ENCODE measurements around the gene HSD17B12. TPM values are rescaled to one million over a fixed set of nuclear protein-coding genes. Genes with fewer than 3 reads are reported as not detected.
A peak's percentile ranks its signal among the peaks of the same experiment; 100 is the strongest.

HSD17B12 gene
- total and polyA plus RNA-seq, 11 donors = 40.5 to 114 (median 70.0) TPM

GRCh38 chr11:43694477-43694876 lies 13.9 kb downstream of the HSD17B12 start:
- 92 to 96% (median 94%) methylated on average over 2 of the region's 2 CpGs for WGBS, 4 donors
- Histone ChIP-seq H3K36me3 (no peaks in the 10 kb centered on the region), H3K4me1 (peaks cover 0 to 46% (median 16%) of the 10 kb centered on the region in 12 donors), H3K27ac (no peak overlapping the region), H3K27me3 (no peaks in the 10 kb centered on the region), H3K4me3 (no peak overlapping the region), H3K9me3 (no peaks in the 10 kb centered on the region)
- intact Hi-C loops (cut with DNase I) = no loop called here
- no peak for ATAC-seq
- no peak for DNase-seq
- TF ChIP-seq POLR2A (IDR thresholded peaks at IDR 0.05) (no peak), CTCF (IDR thresholded peaks at IDR 0.05) (no peak)

DNA sequence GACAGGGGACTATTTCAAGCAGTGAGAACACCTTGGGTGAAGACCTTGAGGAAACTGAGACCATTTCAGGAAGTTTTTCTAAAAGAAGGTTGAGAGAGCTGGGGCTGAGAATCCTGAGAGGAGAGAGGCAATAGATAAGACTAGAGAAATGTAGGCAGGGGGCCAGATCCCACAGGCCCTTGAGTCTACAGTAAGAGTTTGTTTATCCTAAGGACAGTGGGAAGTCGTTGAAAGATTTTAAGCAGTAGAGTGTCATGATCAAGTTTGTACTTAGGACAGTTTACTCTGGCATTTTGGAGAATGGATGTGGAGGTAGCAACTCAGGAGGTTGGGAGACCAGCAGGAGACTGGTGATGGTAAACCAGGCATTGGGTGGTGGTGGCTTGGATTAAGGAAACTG lies 17.1 kb downstream of the HSD17B12 start:
- H3K27me3 ChIP-seq = no peaks in the 10 kb centered on the region
- TF ChIP-seq CTCF (IDR thresholded peaks at IDR 0.05) = no peak
- no peak overlapping the region for H3K27ac ChIP-seq
- ATAC-seq (peak in 1 of 4 donors; percentile 22), DNase-seq (peak in 1 of 5 donors; percentile 22)
- peaks cover 0 to 3% (median 0%) of the 10 kb centered on the region in 9 donors for H3K36me3 ChIP-seq
- peaks cover 0 to 27% (median 8%) of the 10 kb centered on the region in 12 donors for H3K4me1 ChIP-seq
- WGBS, 4 donors = 7 to 27% (median 21%) methylated on average over 1 of the region's 1 CpG
- peaks cover 0 to 23% (median 7%) of the 10 kb centered on the region in 12 donors for H3K9me3 ChIP-seq
- no peak overlapping the region for H3K4me3 ChIP-seq
- intact Hi-C loops (cut with DNase I) = no loop called here

DNA sequence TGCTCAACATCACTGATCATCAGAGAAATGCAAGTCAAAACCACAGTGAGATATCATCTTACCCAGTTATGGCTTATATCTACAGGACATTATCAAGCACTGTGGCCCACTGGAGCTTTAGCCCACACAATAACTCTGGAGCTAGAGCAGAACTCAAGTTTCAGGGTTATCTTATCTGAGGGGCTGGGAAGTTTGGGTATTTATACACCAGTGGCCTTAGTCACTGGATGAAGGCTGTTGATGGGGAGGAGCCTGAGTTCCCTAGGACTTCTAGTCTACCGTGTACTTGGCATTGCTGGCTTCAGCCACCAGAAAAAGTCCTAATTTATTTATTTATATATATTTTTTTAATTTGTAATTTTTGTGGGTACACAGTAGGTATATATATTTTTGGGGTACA lies 19.3 kb downstream of the HSD17B12 start:
- peaks cover 0 to 3% (median 0%) of the 10 kb centered on the region in 9 donors for H3K36me3 ChIP-seq
- intact Hi-C loops (cut with DNase I) = loop anchor here in 2 of 10 donors (10.0 kb wide), 1 partner anchor 125 kb away; no protein-coding TSS in a partner anchor
- no peak overlapping the region for H3K27ac ChIP-seq
- H3K4me1 ChIP-seq = peaks cover 0 to 15% (median 4%) of the 10 kb centered on the region in 12 donors
- 58 to 70% (median 66%) methylated on average over 1 of the region's 1 CpG for WGBS, 4 donors
- DNase-seq (no peak), ATAC-seq (peak in 2 of 4 donors; percentile 36 to 70)
- H3K27me3 ChIP-seq = no peaks in the 10 kb centered on the region
- H3K9me3 ChIP-seq = peaks cover 0 to 26% (median 7%) of the 10 kb centered on the region in 12 donors
- TF ChIP-seq CTCF (IDR thresholded peaks at IDR 0.05) (no peak), POLR2A (IDR thresholded peaks at IDR 0.05) (no peak)
- no peak overlapping the region for H3K4me3 ChIP-seq

- intact Hi-C loops (cut with DNase I) = loop anchor here in 2 of 10 donors (10.0 kb wide), 1 partner anchor 132 kb away; no protein-coding TSS in a partner anchor
- Histone ChIP-seq H3K4me3 (no peak overlapping the region), H3K4me1 (no peaks in the 10 kb centered on the region), H3K36me3 (peaks cover 0 to 4% (median 0%) of the 10 kb centered on the region in 9 donors), H3K27me3 (no peaks in the 10 kb centered on the region), H3K27ac (no peak overlapping the region), H3K9me3 (peaks cover 0 to 14% (median 2%) of the 10 kb centered on the region in 12 donors)
- no peak for DNase-seq
- no peak for ATAC-seq
- WGBS, 4 donors = 64 to 87% (median 76%) methylated on average over 1 of the region's 1 CpG
- TF ChIP-seq POLR2A (IDR thresholded peaks at IDR 0.05) = no peak
- no peak for TF ChIP-seq CTCF (IDR thresholded peaks at IDR 0.05)
These were observed 26.1 kb downstream of the HSD17B12 start for GRCh38 chr11:43706631-43707030.
